Activated naive CD8-positive, alpha-beta T cell treated with anti-CD3 and anti-CD28 coated beads, Interleukin-2, amount 50 U/mL, for 16 hours (primary cell): Measurements from ENCODE around the gene TARS2.

Source experiments
- DNase-seq: peaks from one replicate; pipeline ENCODE4 v3.0.0-alpha.2; 2020; ENCODE audit warnings: low read depth, low spot score

The TARS2 gene

GRCh38 chr1:150555198-150555970 is 68.2 kb downstream of the TARS2 start:
- DNase-seq: no peak

- DNase-seq: no peak
These were observed 69.0 kb downstream of the TARS2 start for GRCh38 chr1:150555971-150556865.

DNA sequence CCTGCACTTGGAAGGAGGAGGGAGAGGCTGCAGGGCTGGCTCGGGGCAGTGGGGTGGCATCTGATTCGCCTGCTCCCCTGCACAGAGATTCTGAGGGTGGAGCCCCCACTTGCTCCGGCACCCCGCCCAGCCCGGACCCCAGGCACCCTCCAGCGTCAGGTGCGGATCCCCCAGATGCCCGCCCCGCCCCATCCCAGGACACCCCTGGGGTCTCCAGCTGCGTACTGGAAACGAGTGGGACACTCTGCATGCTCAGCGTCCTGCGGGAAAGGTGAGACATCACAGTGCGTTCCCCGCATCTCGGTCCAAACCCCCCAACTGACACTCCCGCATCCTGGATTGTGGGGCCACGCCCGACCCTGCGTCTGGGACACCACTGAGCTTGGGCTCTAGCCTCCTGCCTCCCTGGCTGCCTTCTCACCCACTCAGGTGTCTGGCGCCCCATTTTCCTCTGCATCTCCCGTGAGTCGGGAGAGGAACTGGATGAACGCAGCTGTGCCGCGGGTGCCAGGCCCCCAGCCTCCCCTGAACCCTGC is 69.9 kb downstream of the TARS2 start:
- no peak for DNase-seq
